Mesothelial cell of epicardium (in vitro differentiated cells): ENCODE data around the gene CDC42BPA. TPM values are rescaled to one million over a fixed set of nuclear protein-coding genes. Genes with fewer than 3 reads are reported as not detected.
A peak's percentile ranks its signal among the peaks of the same experiment; 100 is the strongest.

Experiments
- DNase-seq, 2 experiments: peaks; one replicate each; pipeline ENCODE4 v3.0.0; 2021; ENCODE audit warnings: low spot score in 2 of 2; ENCODE audit not compliant: unreplicated experiment in 2 of 2
- H3K27ac Mint-ChIP-seq: 2 replicates; pipeline ENCODE4 v1.8.0; 2021; ENCODE audit warnings: mixed read lengths
- H3K27me3 Mint-ChIP-seq: 2 replicates; pipeline ENCODE4 v1.8.0; 2021; ENCODE audit warnings: low read depth, mixed read lengths
- H3K36me3 Mint-ChIP-seq: 2 replicates; pipeline ENCODE4 v1.8.0; 2021; ENCODE audit warnings: mixed read lengths
- H3K4me1 Mint-ChIP-seq: 2 replicates; pipeline ENCODE4 v1.8.0; 2021; ENCODE audit warnings: mixed read lengths
- H3K4me3 Mint-ChIP-seq: 2 replicates; pipeline ENCODE4 v1.8.0; 2021; ENCODE audit warnings: mild to moderate bottlenecking, moderate library complexity, mixed read lengths
- H3K9me3 Mint-ChIP-seq: 2 replicates; pipeline ENCODE4 v1.8.0; 2021; ENCODE audit warnings: mixed read lengths
- CTCF ChIP-seq: fragments of 200-600 bp; sonication (generic); IDR thresholded peaks from one replicate; pipeline ENCODE4 v1.5.0; 2021; ENCODE audit warnings: antibody characterized with exemption; ENCODE audit not compliant: unreplicated experiment
- total RNA-seq: library from RNA; stranded (reverse); gene quantifications from 3 replicates; pipeline ENCODE4 v1.2.1, GENCODE V29; 2021

CDC42BPA gene
- total RNA-seq, 1 donor from 2014 or later: 44.4 TPM

DNA sequence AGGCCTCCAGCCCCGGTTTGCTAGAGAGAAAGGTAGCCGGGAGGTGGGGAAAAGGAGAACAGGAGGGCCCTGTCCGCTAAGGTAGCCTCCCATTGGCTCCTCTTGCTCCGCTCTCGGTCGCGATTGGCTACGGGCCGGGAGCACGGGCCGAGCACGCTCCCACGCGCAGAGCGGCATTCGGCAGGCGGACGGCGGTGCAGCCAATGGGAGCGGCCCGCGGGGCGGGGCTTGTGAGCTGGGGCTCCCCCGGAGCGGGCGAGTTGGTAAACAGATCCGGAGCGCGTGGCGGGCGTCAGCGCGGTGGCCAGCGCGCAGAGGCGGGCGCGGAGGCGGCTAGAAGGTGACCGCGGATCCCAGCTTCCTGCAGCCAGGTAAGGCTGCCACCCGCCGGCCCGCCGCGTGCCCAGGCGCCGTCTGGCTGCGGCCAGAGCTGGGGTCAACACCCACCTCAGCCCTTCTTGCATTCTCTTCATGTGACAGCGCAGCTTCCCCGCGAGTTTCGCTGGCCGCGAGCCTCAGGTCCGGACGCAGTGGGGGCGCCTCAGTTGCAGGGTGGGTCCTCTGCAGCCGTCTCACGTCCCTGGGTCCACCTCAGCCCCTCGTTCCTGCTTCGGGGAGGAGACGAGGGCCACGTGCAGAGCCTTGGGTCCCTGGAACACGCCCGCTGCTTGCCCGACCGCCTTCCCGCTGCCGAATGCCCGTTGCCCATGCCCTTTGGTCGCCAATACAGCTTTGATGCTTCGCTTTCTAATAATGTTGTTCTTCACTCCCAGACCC lies 378.1 kb downstream of the CDC42BPA start, which contains the start of gene COQ8A:
Gene COQ8A, plus strand, starts transcription at position 266 of the 777 bp plus-strand sequence. CDS start 21,092 bp downstream, outside the sequence.
- Mint-ChIP-seq H3K9me3 (peaks cover 5% of the 10 kb centered on the region), H3K4me3 (peak within 1 kb of the TSS; percentile 73), H3K4me1 (peaks cover 23% of the 10 kb centered on the region), H3K36me3 (peaks cover 9% of the 10 kb centered on the region), H3K27ac (peak within 1 kb of the TSS; percentile 92), H3K27me3 (no peaks in the 10 kb centered on the region)
- no peak for TF ChIP-seq CTCF
- DNase-seq: peak; percentile 98 to 99

Other genes with a start within 250 kb of the CDC42BPA start
- gene ZNF678, start 245.1 kb upstream of the CDC42BPA start, total RNA-seq: 18.3 to 20.6 TPM (median 19.4 TPM) in 3 replicates